ENCODE results near the gene PLBD2. TPM values are rescaled to one million over a fixed set of nuclear protein-coding genes. Genes with fewer than 3 reads are reported as not detected.

The PLBD2 gene, protein sequence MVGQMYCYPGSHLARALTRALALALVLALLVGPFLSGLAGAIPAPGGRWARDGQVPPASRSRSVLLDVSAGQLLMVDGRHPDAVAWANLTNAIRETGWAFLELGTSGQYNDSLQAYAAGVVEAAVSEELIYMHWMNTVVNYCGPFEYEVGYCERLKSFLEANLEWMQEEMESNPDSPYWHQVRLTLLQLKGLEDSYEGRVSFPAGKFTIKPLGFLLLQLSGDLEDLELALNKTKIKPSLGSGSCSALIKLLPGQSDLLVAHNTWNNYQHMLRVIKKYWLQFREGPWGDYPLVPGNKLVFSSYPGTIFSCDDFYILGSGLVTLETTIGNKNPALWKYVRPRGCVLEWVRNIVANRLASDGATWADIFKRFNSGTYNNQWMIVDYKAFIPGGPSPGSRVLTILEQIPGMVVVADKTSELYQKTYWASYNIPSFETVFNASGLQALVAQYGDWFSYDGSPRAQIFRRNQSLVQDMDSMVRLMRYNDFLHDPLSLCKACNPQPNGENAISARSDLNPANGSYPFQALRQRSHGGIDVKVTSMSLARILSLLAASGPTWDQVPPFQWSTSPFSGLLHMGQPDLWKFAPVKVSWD
- total RNA-seq (2022; extraction: Qiagen RNA extraction) = 28.8 to 33.9 TPM (median 32.6 TPM) in 5 replicates

DNA sequence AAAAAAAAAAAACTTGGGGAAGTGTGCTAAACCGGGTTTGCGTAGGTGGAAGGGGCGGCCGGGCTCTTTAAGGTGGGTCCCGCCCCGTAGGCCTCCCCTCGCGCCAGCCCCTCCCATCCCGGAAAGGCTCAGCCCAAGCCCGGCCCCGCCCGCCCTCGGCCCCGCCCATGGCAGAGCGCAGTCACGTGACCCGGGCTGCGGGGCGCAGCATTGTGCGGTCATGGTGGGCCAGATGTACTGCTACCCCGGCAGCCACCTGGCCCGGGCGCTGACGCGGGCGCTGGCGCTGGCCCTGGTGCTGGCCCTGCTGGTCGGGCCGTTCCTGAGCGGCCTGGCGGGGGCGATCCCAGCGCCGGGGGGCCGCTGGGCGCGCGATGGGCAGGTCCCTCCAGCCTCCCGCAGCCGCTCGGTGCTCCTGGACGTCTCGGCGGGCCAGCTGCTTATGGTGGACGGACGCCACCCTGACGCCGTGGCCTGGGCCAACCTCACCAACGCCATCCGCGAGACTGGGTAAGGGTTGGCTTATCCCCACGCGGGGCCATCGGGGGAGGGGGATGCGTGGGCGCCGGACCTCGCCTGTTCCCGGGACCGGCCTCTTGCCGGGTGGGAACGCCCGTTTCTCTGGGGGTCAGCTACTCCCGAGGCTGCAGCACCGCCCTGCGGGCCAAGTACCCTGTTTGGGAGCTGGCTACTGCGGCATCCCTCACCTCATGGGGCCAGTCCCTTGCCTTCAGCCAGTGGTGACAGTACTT is at the start of gene PLBD2:
Gene PLBD2 (plus strand): TSS at position 207 of the 752 bp plus-strand sequence. CDS start 14 bp downstream, at position 221.

DNA sequence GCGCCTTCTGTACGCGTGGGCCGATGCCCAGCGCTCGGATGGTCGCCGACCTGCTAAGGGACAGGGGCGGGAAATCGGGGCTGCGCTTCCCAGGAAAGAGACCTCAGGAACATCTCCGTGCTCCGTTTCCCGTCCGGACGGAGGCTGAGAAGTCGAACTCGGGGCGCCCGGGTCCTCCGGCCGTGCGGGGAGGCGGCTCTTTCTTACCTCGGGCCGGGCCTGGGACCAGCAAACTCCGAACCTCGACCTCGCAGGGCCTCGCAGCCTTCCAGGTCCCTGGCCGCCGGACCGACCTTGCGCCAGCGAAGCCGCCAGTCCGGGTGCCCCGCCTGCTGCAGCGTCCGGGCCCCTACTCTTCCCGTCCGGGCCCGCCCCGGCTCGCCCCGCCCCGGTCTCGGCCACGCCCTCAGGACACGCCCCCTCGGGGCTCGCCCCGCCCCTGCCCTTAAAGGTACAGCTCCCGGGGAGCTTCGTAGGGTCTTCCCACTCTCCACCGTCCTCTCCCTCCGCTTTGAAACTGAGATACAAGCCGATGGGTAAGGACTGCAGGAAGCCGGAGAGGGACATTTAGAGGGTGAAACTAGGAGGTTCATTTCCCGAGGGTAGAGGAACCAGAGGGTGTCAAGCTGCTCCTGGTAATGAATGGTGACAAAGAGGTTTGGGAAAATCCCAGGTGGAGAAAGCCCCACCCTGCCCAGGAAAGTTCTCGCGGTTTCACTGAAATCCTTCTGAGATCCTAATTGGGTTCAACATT is 23.4 kb upstream of the PLBD2 start, which contains the start of gene SLC8B1:
Gene SLC8B1 (minus strand): TSS at position 324 of the 754 bp plus-strand sequence. CDS start 2,231 bp downstream, outside the sequence.

DNA sequence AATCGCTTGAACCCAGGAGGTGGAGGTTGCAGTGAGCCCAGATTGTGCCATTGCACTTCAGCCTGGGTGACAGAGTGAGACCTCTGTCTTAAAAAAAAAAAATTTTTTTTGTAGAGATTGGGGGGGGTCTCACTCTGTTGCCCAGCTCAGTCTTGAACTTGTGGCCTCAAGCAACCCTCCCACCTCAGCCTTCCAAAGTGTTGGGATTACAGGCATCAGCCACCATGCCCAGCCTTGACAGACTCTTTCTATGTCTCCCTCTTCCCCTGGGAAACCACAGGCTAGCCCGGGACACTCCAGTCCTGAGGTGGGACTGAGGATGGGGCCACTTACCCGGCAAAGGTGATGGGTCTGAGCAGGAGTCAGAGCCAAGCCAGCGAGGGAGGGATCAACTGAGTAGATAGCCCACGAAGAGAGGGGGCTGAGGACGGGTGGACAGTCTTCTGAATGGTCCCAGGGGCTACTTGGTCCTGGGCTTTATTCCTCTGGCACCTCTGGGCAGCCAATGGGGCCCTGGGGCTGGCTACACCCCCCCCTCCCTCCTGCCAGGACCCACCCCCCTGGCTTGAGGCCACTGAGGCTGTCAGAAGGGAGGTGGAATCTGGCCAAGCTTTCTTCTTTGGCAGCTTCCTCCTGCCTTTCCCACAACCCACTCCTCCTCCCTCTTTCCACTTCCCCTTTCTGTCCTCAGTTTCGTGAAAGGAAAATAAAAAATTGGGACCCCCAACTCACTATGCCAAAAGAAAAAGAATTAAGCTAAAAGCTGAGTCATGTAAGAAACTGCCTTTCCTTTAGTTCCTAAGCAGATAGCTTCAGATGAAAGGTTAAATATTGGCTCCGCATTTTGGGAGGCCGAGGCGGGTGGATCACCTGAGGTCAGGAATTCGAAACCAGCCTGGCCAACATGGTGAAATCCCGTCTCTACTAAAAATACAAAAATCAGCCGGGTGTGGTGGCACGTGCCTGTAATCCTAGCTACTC is 45.3 kb downstream of the PLBD2 start, which contains the start of gene SDS:
Gene SDS (minus strand): TSS at position 453 of the 981 bp plus-strand sequence. CDS start 4,179 bp downstream, outside the sequence.

DNA sequence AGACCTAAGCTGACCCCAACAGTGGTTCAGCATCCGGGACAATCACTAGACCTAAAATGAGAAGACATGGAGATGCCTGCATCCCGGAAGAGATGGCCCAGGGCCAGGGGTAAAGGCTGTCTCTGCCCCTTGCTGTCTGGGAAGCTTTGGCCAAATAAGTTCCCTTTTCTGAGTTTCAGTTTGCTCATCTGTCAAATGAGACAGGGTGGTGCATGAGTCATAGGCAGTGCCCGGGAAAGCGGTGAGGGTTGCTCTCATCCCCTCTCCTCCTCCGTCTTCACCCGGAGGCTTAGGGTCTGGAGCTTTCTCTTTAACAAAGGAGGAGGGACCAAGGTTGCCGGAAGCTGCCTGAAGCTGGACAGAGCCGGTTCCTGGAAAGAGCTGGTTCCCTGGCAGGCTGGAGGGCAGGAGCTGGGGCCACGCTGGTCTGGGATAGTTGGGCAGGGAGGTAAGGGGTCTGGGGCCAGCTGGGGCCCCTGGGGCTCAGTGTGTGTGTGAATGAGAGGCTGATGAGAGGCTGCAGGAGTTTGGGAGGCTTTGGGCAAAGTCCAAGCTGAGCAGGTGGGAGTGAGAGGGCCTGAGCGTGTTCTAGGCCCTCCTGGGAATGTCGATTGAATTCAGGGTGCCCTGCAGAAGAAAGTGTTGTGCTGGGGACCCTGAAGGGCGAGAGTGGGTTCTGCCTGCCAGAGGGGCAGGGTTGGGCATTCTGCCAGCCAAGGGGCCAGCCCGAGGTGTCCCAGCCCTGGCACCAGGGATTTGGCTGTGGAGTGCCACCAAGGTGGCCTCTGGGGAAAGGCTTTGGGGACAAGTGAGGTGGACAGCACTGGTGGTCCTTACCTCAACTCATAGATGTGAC is 63.9 kb downstream of the PLBD2 start, which contains the start of gene SDSL:
Gene SDSL (plus strand): TSS at position 351 of the 856 bp plus-strand sequence. CDS start 5,603 bp downstream, outside the sequence.

Other genes with a start within 250 kb of the PLBD2 start
- gene RASAL1, start 222.8 kb upstream of the PLBD2 start, total RNA-seq (2022; extraction: Qiagen RNA extraction) = 0.17 to 0.46 TPM (median 0.33 TPM) in 5 replicates
- 0.07 to 0.14 TPM (median 0.09 TPM) in 3 of 5 replicates, not detected in the others for gene CFAP73, start 208.9 kb upstream of the PLBD2 start, total RNA-seq (2022; extraction: Qiagen RNA extraction)
- 60.5 to 82.8 TPM (median 74.0 TPM) in 5 replicates for gene DDX54, start 173.1 kb upstream of the PLBD2 start, total RNA-seq (2022; extraction: Qiagen RNA extraction)
- gene RITA1, start 172.9 kb upstream of the PLBD2 start, total RNA-seq (2022; extraction: Qiagen RNA extraction) = 26.2 to 32.6 TPM (median 29.6 TPM) in 5 replicates
- 16.7 to 21.0 TPM (median 17.6 TPM) in 5 replicates for gene TPCN1, start 137.1 kb upstream of the PLBD2 start, total RNA-seq (2022; extraction: Qiagen RNA extraction)
- 7.3 to 10.5 TPM (median 9.5 TPM) in 5 replicates for gene SLC8B1, start 23.5 kb upstream of the PLBD2 start, total RNA-seq (2022; extraction: Qiagen RNA extraction)
- gene SDS, start 45.3 kb downstream of the PLBD2 start, total RNA-seq (2022; extraction: Qiagen RNA extraction) = 0.48 to 2.1 TPM (median 1.9 TPM) in 5 replicates
- 23.2 to 29.3 TPM (median 28.2 TPM) in 5 replicates for gene SDSL, start 63.8 kb downstream of the PLBD2 start, total RNA-seq (2022; extraction: Qiagen RNA extraction)
- gene LHX5, start 113.3 kb downstream of the PLBD2 start, total RNA-seq (2022; extraction: Qiagen RNA extraction) = 0.02 TPM in 1 of 5 replicates, not detected in the others